Right lobe of liver (tissue), 6 donors: ENCODE results near the gene TASOR2. TPM values are rescaled to one million over a fixed set of nuclear protein-coding genes. Genes with fewer than 3 reads are reported as not detected.

ENCODE experiments used
- ATAC-seq, 4 donors: fragments of 200-7000 bp; cut with Tn5 transposase; one replicate each; pipeline ENCODE4 v1.9.1; 2020; ENCODE audit warnings: mild to moderate bottlenecking in 4 of 4, moderate library complexity in 4 of 4
- DNase-seq, 3 donors: peaks; one replicate each; pipeline ENCODE4 v3.0.0-alpha.2; 2020
- H3K27ac ChIP-seq, 3 donors: fragments of 200-600 bp; one replicate each; pipeline ENCODE4 v1.8.0; 2022
- H3K27me3 ChIP-seq, 2 donors: fragments of 200-600 bp; one replicate each; pipeline ENCODE4 v1.8.0; 2022
- H3K36me3 ChIP-seq, 4 donors: fragments of 200-600 bp; sonication (generic) in 1 of 4; one replicate each; pipeline versions ENCODE4 v1.5.1 to v1.8.0; 2017 to 2022; ENCODE audit warnings: control low read depth in 1 of 4
- H3K4me1 ChIP-seq, 4 donors: fragments of 200-600 bp; sonication (generic) in 1 of 4; one replicate each; pipeline versions ENCODE4 v1.5.1 to v1.8.0; 2017 to 2022; ENCODE audit warnings: control low read depth in 1 of 4
- H3K4me3 ChIP-seq, 3 donors: fragments of 200-600 bp; one replicate each; pipeline ENCODE4 v1.8.0; 2022
- H3K9me3 ChIP-seq, 4 donors: fragments of 200-600 bp; sonication (generic) in 1 of 4; one replicate each; pipeline versions ENCODE4 v1.5.1 to v1.8.0; 2017 to 2022; ENCODE audit warnings: control low read depth in 1 of 4
- POLR2A ChIP-seq: fragments of 450-650 bp; IDR thresholded peaks from one replicate; pipeline ENCODE4 v1.6.1; 2017; ENCODE audit warnings: antibody characterized with exemption, mild to moderate bottlenecking
- WGBS: methylation state at CpG from one replicate; pipeline ENCODE4 v1.1.6; 2018; ENCODE audit warnings: low coverage, low lambda C conversion rate; ENCODE audit not compliant: insufficient coverage; ENCODE audit errors: missing lambda C conversion rate; 5-methylcytosine and 5-hydroxymethylcytosine counted together
- intact Hi-C, 2 donors: fragments of 100-400 bp; cut with DNase I; formaldehyde crosslinking; loops; one replicate each; pipeline versions ENCODE4 v1.11.2 to v1.14.1; 2022
- total RNA-seq, 6 experiments: library from RNA; depleted of rRNA in 2 of 6; stranded (reverse); fragments of >200 nt in 2 of 6; fragmentation: NEBNext Ultra II Directional in 3 of 6; extraction: Animal tissue kit (Norgen Biotek cat#: 25700) in 3 of 6; gene quantifications; one replicate each; pipeline versions ENCODE4 v1.1.0 to v1.2.4, GENCODE V29; 2016 to 2023
- TF ChIP-seq, protein P1 (sequence below), 4 donors: fragments of 200-600 bp in 3 of 4; fragments of 450-650 bp in 1 of 4; IDR thresholded peaks; one replicate each; pipeline versions ENCODE4 v1.5.1 to v1.8.0; 2016 to 2022; ENCODE audit warnings: antibody characterized with exemption in 4 of 4, mild to moderate bottlenecking in 2 of 4
- donor health status: DM: no; HTN: yes; CAD: no.
- donor health status: DM: no; HTN: no; CAD: no.
- donor health status: DM: no; HTN: no; CAD: no.
- donor health status: DM: no; HTN: yes; CAD: no.
- donor health status: DM: no; HTN: yes; CAD: no.

Gene TASOR2
- total RNA-seq, 6 experiments from 2014 or later = 19.7 to 53.4 (median 29.6) TPM

DNA sequence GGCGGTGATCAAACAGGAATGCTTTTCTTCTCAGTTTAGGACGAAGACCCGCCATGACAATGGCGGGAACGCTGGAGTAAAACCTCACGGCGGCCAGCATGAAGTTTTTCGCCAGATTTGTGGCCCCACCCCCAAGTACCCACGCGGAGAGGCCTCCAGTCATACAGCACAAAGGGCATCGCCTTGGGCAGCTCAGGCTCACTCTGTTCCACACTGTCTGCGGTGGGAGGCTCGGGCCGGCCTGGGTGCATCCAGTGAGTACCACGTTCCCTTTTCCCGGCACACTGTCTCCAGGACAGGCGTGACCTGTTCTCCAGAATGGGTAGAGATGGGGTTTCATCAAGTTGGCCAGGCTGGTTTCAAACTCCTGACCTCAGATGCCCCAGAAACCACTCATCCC is 45.6 kb upstream of the TASOR2 start:
- Histone ChIP-seq H3K4me3 (no peak overlapping the region), H3K27ac (no peak overlapping the region), H3K36me3 (peaks cover 0 to 42% (median 28%) of the 10 kb centered on the region in 4 donors), H3K9me3 (no peaks in the 10 kb centered on the region), H3K4me1 (peaks cover 0 to 6% (median 3%) of the 10 kb centered on the region in 4 donors), H3K27me3 (no peaks in the 10 kb centered on the region)
- TF ChIP-seq, protein P1, sequence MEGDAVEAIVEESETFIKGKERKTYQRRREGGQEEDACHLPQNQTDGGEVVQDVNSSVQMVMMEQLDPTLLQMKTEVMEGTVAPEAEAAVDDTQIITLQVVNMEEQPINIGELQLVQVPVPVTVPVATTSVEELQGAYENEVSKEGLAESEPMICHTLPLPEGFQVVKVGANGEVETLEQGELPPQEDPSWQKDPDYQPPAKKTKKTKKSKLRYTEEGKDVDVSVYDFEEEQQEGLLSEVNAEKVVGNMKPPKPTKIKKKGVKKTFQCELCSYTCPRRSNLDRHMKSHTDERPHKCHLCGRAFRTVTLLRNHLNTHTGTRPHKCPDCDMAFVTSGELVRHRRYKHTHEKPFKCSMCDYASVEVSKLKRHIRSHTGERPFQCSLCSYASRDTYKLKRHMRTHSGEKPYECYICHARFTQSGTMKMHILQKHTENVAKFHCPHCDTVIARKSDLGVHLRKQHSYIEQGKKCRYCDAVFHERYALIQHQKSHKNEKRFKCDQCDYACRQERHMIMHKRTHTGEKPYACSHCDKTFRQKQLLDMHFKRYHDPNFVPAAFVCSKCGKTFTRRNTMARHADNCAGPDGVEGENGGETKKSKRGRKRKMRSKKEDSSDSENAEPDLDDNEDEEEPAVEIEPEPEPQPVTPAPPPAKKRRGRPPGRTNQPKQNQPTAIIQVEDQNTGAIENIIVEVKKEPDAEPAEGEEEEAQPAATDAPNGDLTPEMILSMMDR (IDR thresholded peaks at IDR 0.05) = no peak
- TF ChIP-seq POLR2A = no peak
- DNase-seq (peak in 1 of 3 donors; percentile 47), ATAC-seq (peak in 1 of 4 donors; percentile 40)
- WGBS = 89% methylated on average over 8 of the region's 17 CpGs
- intact Hi-C loops = loop anchor here in 1 of 2 donors (10.0 kb wide), 1 partner anchor 106 kb away; no protein-coding TSS in a partner anchor

DNA sequence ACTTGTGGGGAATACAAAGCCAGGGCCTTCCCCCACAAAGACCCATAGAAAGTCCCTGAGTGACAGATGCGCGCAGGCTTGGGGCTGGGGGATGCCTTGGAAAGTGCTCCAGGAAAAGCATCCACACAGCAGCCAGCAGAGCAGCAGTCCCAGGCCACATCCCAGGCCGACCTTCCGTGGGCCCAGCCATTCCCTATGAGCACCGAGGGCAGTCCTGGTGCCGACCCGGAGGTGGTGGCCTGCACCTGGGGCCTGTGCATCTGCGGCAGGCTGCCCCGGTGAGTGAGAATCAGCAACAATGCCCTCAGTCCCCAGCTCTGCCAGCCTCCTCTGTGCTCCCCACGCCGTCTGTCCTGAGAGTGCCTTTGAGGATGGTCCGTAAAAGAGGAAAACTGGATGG is 44.6 kb upstream of the TASOR2 start:
- Histone ChIP-seq H3K4me1 (peaks cover 0 to 16% (median 8%) of the 10 kb centered on the region in 4 donors), H3K36me3 (peaks cover 0 to 42% (median 28%) of the 10 kb centered on the region in 4 donors), H3K27ac (no peak overlapping the region), H3K27me3 (no peaks in the 10 kb centered on the region), H3K9me3 (no peaks in the 10 kb centered on the region), H3K4me3 (no peak overlapping the region)
- ATAC-seq (peak in 1 of 4 donors; percentile 36), DNase-seq (peak in 1 of 3 donors; percentile 44)
- intact Hi-C loops = no loop called here
- TF ChIP-seq, protein P1 (IDR thresholded peaks at IDR 0.05) = no peak
- no peak for TF ChIP-seq POLR2A
- 29% methylated on average over 1 of the region's 12 CpGs for WGBS

- intact Hi-C loops = no loop called here
- H3K36me3 ChIP-seq = peaks cover 0 to 42% (median 28%) of the 10 kb centered on the region in 4 donors
- H3K4me1 ChIP-seq = peaks cover 0 to 20% (median 9%) of the 10 kb centered on the region in 4 donors
- no peak overlapping the region for H3K27ac ChIP-seq
- WGBS = 71% methylated on average over 5 of the region's 13 CpGs
- H3K9me3 ChIP-seq = no peaks in the 10 kb centered on the region
- ATAC-seq (no peak), DNase-seq (peak in 1 of 3 donors; percentile 33)
- no peak for TF ChIP-seq POLR2A
- TF ChIP-seq, protein P1 (IDR thresholded peaks at IDR 0.05) = no peak
- no peak overlapping the region for H3K4me3 ChIP-seq
- H3K27me3 ChIP-seq = no peaks in the 10 kb centered on the region
Observed at GRCh38 chr10:5640501-5640900, 44.1 kb upstream of the TASOR2 start.

GRCh38 chr10:5641501-5641900 is 43.1 kb upstream of the TASOR2 start:
- Histone ChIP-seq H3K9me3 (no peaks in the 10 kb centered on the region), H3K4me1 (peaks cover 0 to 30% (median 15%) of the 10 kb centered on the region in 4 donors), H3K27ac (no peak overlapping the region), H3K27me3 (no peaks in the 10 kb centered on the region), H3K4me3 (no peak overlapping the region), H3K36me3 (peaks cover 0 to 42% (median 28%) of the 10 kb centered on the region in 4 donors)
- no peak for TF ChIP-seq POLR2A
- TF ChIP-seq, protein P1 (IDR thresholded peaks at IDR 0.05) = no peak
- 95% methylated on average over 4 of the region's 25 CpGs for WGBS
- intact Hi-C loops = no loop called here
- no peak for ATAC-seq
- DNase-seq = no peak
